ENCODE measurements around the gene SLC25A10.

The SLC25A10 gene

GRCh38 chr17:81696218-81696941 lies 15.7 kb upstream of the SLC25A10 start:
- peaks cover 1% of the 10 kb centered on the region for H3K4me1 ChIP-seq (ENCODE audit: control insufficient read depth, insufficient read depth, low read length)

GRCh38 chr17:81697261-81698044 lies 14.6 kb upstream of the SLC25A10 start:
- Histone ChIP-seq H3K36me3 (ENCODE audit: control insufficient read depth, insufficient read depth, low read length) (peaks cover 49% of the 10 kb centered on the region), H3K9me3 (ENCODE audit: control insufficient read depth, low read length) (no peaks in the 10 kb centered on the region), H3K27ac (ENCODE audit: insufficient read depth, low read depth, low read length, poor library complexity, severe bottlenecking) (no peak overlapping the region), H3K27me3 (ENCODE audit: control insufficient read depth, insufficient read depth, low read length, poor library complexity, severe bottlenecking) (no peaks in the 10 kb centered on the region), H3K4me3 (ENCODE audit: insufficient read depth, low read depth, low read length) (no peak overlapping the region), H3K4me1 (ENCODE audit: control insufficient read depth, insufficient read depth, low read length) (peaks cover 10% of the 10 kb centered on the region)
- 92 to 94% methylated on average over 25 of the region's 25 CpGs for WGBS, 2 experiments

More at GRCh38 chr17:81696218-81696941, 15.7 kb upstream of the SLC25A10 start:
- H3K9me3 ChIP-seq (ENCODE audit: control insufficient read depth, low read length), result no peaks in the 10 kb centered on the region
- no peaks in the 10 kb centered on the region for H3K27me3 ChIP-seq (ENCODE audit: control insufficient read depth, insufficient read depth, low read length, poor library complexity, severe bottlenecking)
- no peak overlapping the region for H3K27ac ChIP-seq (ENCODE audit: insufficient read depth, low read depth, low read length, poor library complexity, severe bottlenecking)
- peaks cover 44% of the 10 kb centered on the region for H3K36me3 ChIP-seq (ENCODE audit: control insufficient read depth, insufficient read depth, low read length)
- H3K4me3 ChIP-seq (ENCODE audit: insufficient read depth, low read depth, low read length), result no peak overlapping the region
- WGBS, 2 experiments, result 95 to 96% methylated on average over 40 of the region's 40 CpGs

GRCh38 chr17:81700353-81701287 lies 11.5 kb upstream of the SLC25A10 start:
- Histone ChIP-seq H3K27me3 (ENCODE audit: control insufficient read depth, insufficient read depth, low read length, poor library complexity, severe bottlenecking) (no peaks in the 10 kb centered on the region), H3K9me3 (ENCODE audit: control insufficient read depth, low read length) (no peaks in the 10 kb centered on the region), H3K36me3 (ENCODE audit: control insufficient read depth, insufficient read depth, low read length) (peaks cover 33% of the 10 kb centered on the region), H3K27ac (ENCODE audit: insufficient read depth, low read depth, low read length, poor library complexity, severe bottlenecking) (no peak overlapping the region), H3K4me3 (ENCODE audit: insufficient read depth, low read depth, low read length) (no peak overlapping the region), H3K4me1 (ENCODE audit: control insufficient read depth, insufficient read depth, low read length) (peaks cover 15% of the 10 kb centered on the region)
- 94 to 95% methylated on average over 25 of the region's 25 CpGs for WGBS, 2 experiments

GRCh38 chr17:81701288-81702071 lies 10.6 kb upstream of the SLC25A10 start:
- WGBS, 2 experiments, result 89 to 92% methylated on average over 23 of the region's 23 CpGs
- peaks cover 32% of the 10 kb centered on the region for H3K36me3 ChIP-seq (ENCODE audit: control insufficient read depth, insufficient read depth, low read length)
- H3K27ac ChIP-seq (ENCODE audit: insufficient read depth, low read depth, low read length, poor library complexity, severe bottlenecking), result no peak overlapping the region
- peak overlapping the region; percentile 99 for H3K4me3 ChIP-seq (ENCODE audit: insufficient read depth, low read depth, low read length)
- no peaks in the 10 kb centered on the region for H3K27me3 ChIP-seq (ENCODE audit: control insufficient read depth, insufficient read depth, low read length, poor library complexity, severe bottlenecking)
- H3K9me3 ChIP-seq (ENCODE audit: control insufficient read depth, low read length), result no peaks in the 10 kb centered on the region
- H3K4me1 ChIP-seq (ENCODE audit: control insufficient read depth, insufficient read depth, low read length), result peaks cover 15% of the 10 kb centered on the region

- Histone ChIP-seq H3K36me3 (ENCODE audit: control insufficient read depth, insufficient read depth, low read length) (peaks cover 42% of the 10 kb centered on the region), H3K9me3 (ENCODE audit: control insufficient read depth, low read length) (no peaks in the 10 kb centered on the region), H3K27me3 (ENCODE audit: control insufficient read depth, insufficient read depth, low read length, poor library complexity, severe bottlenecking) (no peaks in the 10 kb centered on the region), H3K4me3 (ENCODE audit: insufficient read depth, low read depth, low read length) (peak within 1 kb of the TSS; percentile 99), H3K27ac (ENCODE audit: insufficient read depth, low read depth, low read length, poor library complexity, severe bottlenecking) (peak within 1 kb of the TSS; percentile 6), H3K4me1 (ENCODE audit: control insufficient read depth, insufficient read depth, low read length) (peaks cover 15% of the 10 kb centered on the region)
- WGBS, 2 experiments, result 0% methylated on average over 102 of the region's 102 CpGs
Observed at GRCh38 chr17:81702934-81703746, 8.9 kb upstream of the SLC25A10 start, which contains the start of gene MRPL12. TSS of gene MRPL12 (plus strand) at chr17:81703367. CDS start at chr17:81703502, 135 bp downstream.

GRCh38 chr17:81703747-81704654 lies 8.1 kb upstream of the SLC25A10 start:
- Histone ChIP-seq H3K4me1 (ENCODE audit: control insufficient read depth, insufficient read depth, low read length) (peaks cover 15% of the 10 kb centered on the region), H3K27ac (ENCODE audit: insufficient read depth, low read depth, low read length, poor library complexity, severe bottlenecking) (no peak overlapping the region), H3K27me3 (ENCODE audit: control insufficient read depth, insufficient read depth, low read length, poor library complexity, severe bottlenecking) (no peaks in the 10 kb centered on the region), H3K36me3 (ENCODE audit: control insufficient read depth, insufficient read depth, low read length) (peaks cover 33% of the 10 kb centered on the region), H3K4me3 (ENCODE audit: insufficient read depth, low read depth, low read length) (peak overlapping the region; percentile 99), H3K9me3 (ENCODE audit: control insufficient read depth, low read length) (no peaks in the 10 kb centered on the region)
- WGBS, 2 experiments, result 37 to 38% methylated on average over 27 of the region's 27 CpGs

GRCh38 chr17:81705518-81706231 lies 6.4 kb upstream of the SLC25A10 start:
- Histone ChIP-seq H3K27ac (ENCODE audit: insufficient read depth, low read depth, low read length, poor library complexity, severe bottlenecking) (no peak overlapping the region), H3K4me1 (ENCODE audit: control insufficient read depth, insufficient read depth, low read length) (peaks cover 25% of the 10 kb centered on the region), H3K9me3 (ENCODE audit: control insufficient read depth, low read length) (no peaks in the 10 kb centered on the region), H3K4me3 (ENCODE audit: insufficient read depth, low read depth, low read length) (no peak overlapping the region), H3K36me3 (ENCODE audit: control insufficient read depth, insufficient read depth, low read length) (peaks cover 27% of the 10 kb centered on the region), H3K27me3 (ENCODE audit: control insufficient read depth, insufficient read depth, low read length, poor library complexity, severe bottlenecking) (peaks cover 10% of the 10 kb centered on the region)
- WGBS, 2 experiments, result 96 to 97% methylated on average over 30 of the region's 30 CpGs

- Histone ChIP-seq H3K27me3 (ENCODE audit: control insufficient read depth, insufficient read depth, low read length, poor library complexity, severe bottlenecking) (peaks cover 15% of the 10 kb centered on the region), H3K27ac (ENCODE audit: insufficient read depth, low read depth, low read length, poor library complexity, severe bottlenecking) (no peak overlapping the region), H3K9me3 (ENCODE audit: control insufficient read depth, low read length) (no peaks in the 10 kb centered on the region), H3K36me3 (ENCODE audit: control insufficient read depth, insufficient read depth, low read length) (peaks cover 23% of the 10 kb centered on the region), H3K4me3 (ENCODE audit: insufficient read depth, low read depth, low read length) (no peak overlapping the region), H3K4me1 (ENCODE audit: control insufficient read depth, insufficient read depth, low read length) (peaks cover 30% of the 10 kb centered on the region)
- 95 to 96% methylated on average over 17 of the region's 17 CpGs for WGBS, 2 experiments
Observed at GRCh38 chr17:81706232-81706611, 5.9 kb upstream of the SLC25A10 start.

Measured in ectodermal cell (in vitro differentiated cells).